OCI-LY3 (cell line): ENCODE measurements around the gene PRM1.

Experiments
- H2AFZ ChIP-seq: fragments of 200-600, 300-600 bp; shearing (Covaris generic); 2 replicates; pipeline ENCODE4 v1.6.0; 2014; ENCODE audit warnings: antibody characterized with exemption, low read depth, low read length
- H3K27ac ChIP-seq: fragments of 200-600, 300-600 bp; sonication (generic); 2 replicates; pipeline ENCODE4 v1.5.1; 2014; ENCODE audit warnings: mild to moderate bottlenecking, low read length, moderate library complexity, mixed read lengths
- H3K27me3 ChIP-seq: fragments of 200-600, 300-600 bp; sonication (generic); 2 replicates; pipeline ENCODE4 v1.6.1; 2014; ENCODE audit warnings: low read depth, low read length, mixed read lengths
- H3K36me3 ChIP-seq: fragments of 200-600, 300-600 bp; sonication (generic); replicated peaks from 2 replicates; pipeline ENCODE3; 2014; ENCODE audit warnings: low read depth, low read length, mixed read lengths
- H3K4me1 ChIP-seq: fragments of 300-600, 200-600 bp; sonication (generic); 2 replicates; pipeline ENCODE4 v1.6.1; 2014; ENCODE audit warnings: low read length, mixed read lengths
- H3K4me2 ChIP-seq: fragments of 200-600, 300-600 bp; sonication (generic); 2 replicates; pipeline ENCODE4 v1.6.1; 2014; ENCODE audit warnings: low read length, mixed read lengths
- H3K4me3 ChIP-seq: fragments of 300-600, 200-600 bp; sonication (generic); 2 replicates; pipeline ENCODE4 v1.5.1; 2014; ENCODE audit warnings: antibody characterized with exemption, mild to moderate bottlenecking, low read length, moderate library complexity
- H3K79me2 ChIP-seq: fragments of 300-600, 200-600 bp; shearing (Covaris generic); 2 replicates; pipeline ENCODE4 v1.6.1; 2014; ENCODE audit warnings: mild to moderate bottlenecking, low read length, mixed read lengths
- H3K9ac ChIP-seq: fragments of 300-600, 200-600 bp; shearing (Covaris generic); 2 replicates; pipeline ENCODE4 v1.6.0; 2014; ENCODE audit warnings: mild to moderate bottlenecking, low read length, moderate library complexity
- H3K9me3 ChIP-seq: fragments of 200-600, 300-600 bp; shearing (Covaris generic); 2 replicates; pipeline ENCODE4 v1.6.1; 2014; ENCODE audit warnings: low read length, mixed read lengths; ENCODE audit not compliant: insufficient read depth
- H4K20me1 ChIP-seq: fragments of 200-600, 300-600 bp; sonication (generic); 2 replicates; pipeline ENCODE4 v1.6.1; 2016; ENCODE audit warnings: low read length, mixed read lengths; ENCODE audit not compliant: insufficient read depth
- CTCF ChIP-seq: fragments of 200-600, 300-600 bp; sonication (generic); IDR thresholded peaks from 2 replicates; pipeline ENCODE4 v1.5.1; 2014; ENCODE audit warnings: antibody characterized with exemption, low read length, low read depth
- EZH2phosphoT487 ChIP-seq: fragments of 200-600 bp; shearing (Covaris generic); IDR thresholded peaks from 2 replicates; pipeline ENCODE4 v1.6.1; 2018; ENCODE audit warnings: antibody characterized with exemption, mixed run types, low read depth

Gene PRM1

DNA sequence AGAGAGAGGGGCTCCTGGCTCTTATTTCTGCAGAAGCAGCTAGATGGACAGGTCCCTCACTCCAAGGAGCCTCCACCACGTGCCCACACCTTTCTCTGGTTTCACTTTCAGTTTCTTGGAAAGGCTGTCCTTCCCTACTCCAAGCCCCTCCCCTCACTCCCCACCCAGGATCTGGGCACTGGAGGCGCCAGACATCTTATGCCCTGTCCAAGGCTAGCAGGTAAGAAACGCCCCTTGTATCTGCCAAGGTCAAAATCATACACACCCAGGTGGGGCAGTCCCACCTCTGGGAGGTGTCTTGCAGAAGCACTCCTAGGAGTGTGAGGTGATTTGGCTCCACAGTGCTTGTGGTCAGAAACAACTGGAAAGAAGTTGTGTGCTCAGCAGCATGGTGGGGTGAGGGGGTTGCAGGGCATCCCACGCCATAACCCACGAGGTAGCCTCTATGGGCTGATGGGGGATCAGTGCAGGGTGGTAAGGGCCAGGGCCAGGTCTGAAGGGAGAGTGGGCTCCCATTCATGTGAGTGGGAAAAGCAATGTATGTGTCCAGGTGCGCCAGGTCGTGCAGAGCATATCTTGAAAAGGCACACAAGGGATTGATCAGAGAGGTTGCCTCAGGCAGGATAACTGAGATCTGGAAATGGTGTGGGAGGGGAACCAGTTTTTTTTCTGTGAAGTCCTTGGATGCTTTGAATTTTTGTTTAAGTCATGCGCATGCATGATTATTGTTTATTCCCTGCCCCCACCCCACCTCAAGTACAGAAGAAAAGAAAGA is 31.8 kb upstream of the PRM1 start:
- H3K9me3 ChIP-seq, result 0 out of 2 replicates have a peak, but pooled peaks cover 6% of the 10 kb centered on the region
- H2AFZ ChIP-seq, result no peak overlapping the region
- H3K27me3 ChIP-seq, result peaks cover 10% of the 10 kb centered on the region
- TF ChIP-seq EZH2phosphoT487 (no peak), CTCF (no peak)
- H3K4me2 ChIP-seq, result no peak overlapping the region; the same call in 1 of the 2 replicates
- H4K20me1 ChIP-seq, result no peaks in the 10 kb centered on the region
- no peak overlapping the region for H3K9ac ChIP-seq
- no peak overlapping the region for H3K4me3 ChIP-seq
- H3K4me1 ChIP-seq, result peaks cover 36% of the 10 kb centered on the region
- H3K36me3 ChIP-seq, result no peaks in the 10 kb centered on the region
- no peak overlapping the region for H3K27ac ChIP-seq
- no peaks in the 10 kb centered on the region for H3K79me2 ChIP-seq

DNA sequence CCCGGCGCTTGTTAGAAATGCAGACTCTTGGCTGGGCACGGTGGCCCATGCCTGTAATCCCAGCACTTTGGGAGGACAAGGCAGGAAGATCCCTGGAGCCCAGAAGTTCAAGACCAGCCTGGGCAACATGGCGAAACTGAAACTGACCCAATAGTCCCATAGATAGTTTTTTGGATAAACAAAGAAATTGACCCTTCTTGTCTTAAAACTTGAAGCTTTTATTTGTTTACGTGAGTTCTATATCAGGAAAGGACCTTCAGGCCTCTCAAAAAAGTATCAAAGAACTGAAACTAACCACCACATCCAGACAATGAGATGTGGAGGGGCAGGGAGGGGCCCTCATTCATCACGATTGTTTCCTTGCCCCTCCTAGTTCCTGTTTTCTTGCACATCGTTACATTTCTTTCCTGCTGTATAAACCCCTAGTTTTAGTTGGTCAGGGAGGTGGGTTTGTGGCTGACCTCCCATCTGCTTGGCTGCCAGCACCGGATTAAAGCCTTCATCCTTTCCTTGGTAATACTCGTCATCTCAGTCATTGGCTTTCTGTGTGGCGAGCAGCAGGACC is 29.9 kb upstream of the PRM1 start:
- Histone ChIP-seq H3K9ac (no peak overlapping the region), H3K4me2 (peak overlapping the region; percentile 47)

DNA sequence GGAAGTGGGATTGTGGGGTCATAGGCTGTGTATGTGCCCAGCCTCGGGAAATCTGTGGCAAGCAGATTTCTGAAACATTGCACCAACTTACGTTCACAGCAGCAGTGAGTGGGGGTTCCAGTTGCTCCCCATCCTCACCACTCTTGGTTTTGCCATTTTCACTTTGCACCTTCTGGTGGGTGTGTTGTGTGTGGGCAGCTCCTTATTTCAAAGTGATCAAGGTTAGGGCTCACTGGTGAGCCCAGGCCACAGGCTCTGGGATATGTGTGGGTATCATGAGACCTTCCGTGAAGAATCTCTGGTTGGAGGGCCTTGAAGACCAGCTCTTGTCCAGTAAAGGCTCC is 29.5 kb upstream of the PRM1 start:
- 0 out of 2 replicates have a peak, but pooled peaks cover 6% of the 10 kb centered on the region for H3K9me3 ChIP-seq
- H2AFZ ChIP-seq, result no peak overlapping the region
- H3K4me1 ChIP-seq, result peaks cover 31% of the 10 kb centered on the region
- H3K36me3 ChIP-seq, result no peaks in the 10 kb centered on the region
- H3K27ac ChIP-seq, result no peak overlapping the region
- no peaks in the 10 kb centered on the region for H3K27me3 ChIP-seq
- H3K4me2 ChIP-seq, result peak overlapping the region; percentile 47
- H4K20me1 ChIP-seq, result no peaks in the 10 kb centered on the region
- no peak overlapping the region for H3K9ac ChIP-seq
- TF ChIP-seq EZH2phosphoT487, result no peak
- H3K4me3 ChIP-seq, result no peak overlapping the region
- no peaks in the 10 kb centered on the region for H3K79me2 ChIP-seq

More for the DNA sequence above, 29.9 kb upstream of the PRM1 start:
- no peak overlapping the region for H3K27ac ChIP-seq
- H3K9me3 ChIP-seq, result 0 out of 2 replicates have a peak, but pooled peaks cover 6% of the 10 kb centered on the region
- peaks cover 1% of the 10 kb centered on the region; the same call in 1 of the 2 replicates for H3K27me3 ChIP-seq
- peaks cover 31% of the 10 kb centered on the region for H3K4me1 ChIP-seq
- no peaks in the 10 kb centered on the region for H4K20me1 ChIP-seq
- H2AFZ ChIP-seq, result no peak overlapping the region
- H3K36me3 ChIP-seq, result no peaks in the 10 kb centered on the region
- H3K79me2 ChIP-seq, result no peaks in the 10 kb centered on the region
- no peak for TF ChIP-seq EZH2phosphoT487
- TF ChIP-seq CTCF, result no peak
- no peak overlapping the region for H3K4me3 ChIP-seq

DNA sequence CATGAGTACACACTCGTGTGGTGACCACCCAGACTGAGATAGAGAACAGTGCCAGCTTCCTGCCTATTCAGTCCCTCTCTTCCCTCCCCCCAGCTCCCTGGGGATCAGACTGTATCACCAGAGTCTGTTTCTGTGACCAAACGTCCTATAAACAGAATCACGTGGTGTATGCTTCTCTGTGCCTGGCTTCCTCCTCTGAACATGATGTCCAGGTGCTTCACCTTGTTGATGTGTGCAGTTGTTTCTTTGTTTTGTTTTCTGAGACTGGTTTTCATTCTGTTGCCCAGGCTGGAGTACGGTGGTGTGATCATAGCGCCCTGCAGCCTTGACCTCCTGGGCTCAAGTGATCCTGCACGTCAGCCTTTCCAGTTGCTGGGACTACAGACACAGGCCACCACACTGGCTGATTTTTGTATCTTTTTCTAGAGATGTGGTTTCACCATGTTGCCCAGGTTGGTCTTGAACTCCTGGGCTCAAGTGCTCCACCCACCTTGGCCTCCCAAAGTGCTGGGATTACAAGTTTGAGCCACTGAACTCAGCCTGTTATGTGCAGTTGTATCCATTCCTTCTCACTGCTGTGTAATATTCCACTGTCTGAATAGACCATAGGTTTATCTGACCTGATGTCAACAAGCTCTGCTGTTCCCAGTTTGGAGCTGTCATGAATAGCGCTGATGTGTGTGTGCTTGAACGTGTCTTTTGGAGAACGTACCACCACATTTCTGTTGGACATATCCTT is 28.9 kb upstream of the PRM1 start:
- no peak overlapping the region for H3K4me3 ChIP-seq
- H3K9ac ChIP-seq, result no peak overlapping the region
- no peak overlapping the region for H3K4me2 ChIP-seq
- TF ChIP-seq EZH2phosphoT487, result no peak
- TF ChIP-seq CTCF, result no peak
- H3K27me3 ChIP-seq, result no peaks in the 10 kb centered on the region
- H3K79me2 ChIP-seq, result no peaks in the 10 kb centered on the region
- no peak overlapping the region for H2AFZ ChIP-seq
- peaks cover 31% of the 10 kb centered on the region for H3K4me1 ChIP-seq
- H4K20me1 ChIP-seq, result no peaks in the 10 kb centered on the region
- no peaks in the 10 kb centered on the region for H3K36me3 ChIP-seq
- H3K9me3 ChIP-seq, result 0 out of 2 replicates have a peak, but pooled peaks cover 6% of the 10 kb centered on the region
- H3K27ac ChIP-seq, result no peak overlapping the region
